Measurements from ENCODE around the gene GAK. TPM values are rescaled to one million over a fixed set of nuclear protein-coding genes. Genes with fewer than 3 reads are reported as not detected.
"Not testable (repeated sequence)": the region's sequence is repeated elsewhere in the genome, so short reads cannot be mapped to it uniquely, and the experiment has no call there.

The GAK gene
- polyA plus RNA-seq, result 96.1 TPM
- long read RNA-seq, donor 1, partial matches to known transcripts, result 0 of 2 reads
- long read RNA-seq, donor 1, other reads (novel, unspliced or antisense), result 0 of 2 reads
- long read RNA-seq, donor 2, partial matches to known transcripts, result 19 of 26 reads
- long read RNA-seq, donor 2, other reads (novel, unspliced or antisense), result 0 of 26 reads
- long read RNA-seq, donor 3, result 0 reads
- long read RNA-seq, donor 4, result 0 reads
- long read RNA-seq, donor 5, full-length matches to known transcripts, result 4 of 4 reads
- long read RNA-seq, donor 5, partial matches to known transcripts, result 0 of 4 reads
- long read RNA-seq, donor 5, other reads (novel, unspliced or antisense), result 0 of 4 reads
- long read RNA-seq, donor 6, full-length matches to known transcripts, result 4 of 20 reads
- long read RNA-seq, donor 6, partial matches to known transcripts, result 16 of 20 reads
- long read RNA-seq, donor 6, other reads (novel, unspliced or antisense), result 0 of 20 reads
- long read RNA-seq, donor 7, full-length matches to known transcripts, result 1 of 1 reads
- long read RNA-seq, donor 7, partial matches to known transcripts, result 0 of 1 reads
- long read RNA-seq, donor 7, other reads (novel, unspliced or antisense), result 0 of 1 reads
- long read RNA-seq, donor 8, transcript GAK-216 (3 exons, 3,567 nt), result major isoform, 7 of 9 reads
- long read RNA-seq, donor 8, partial matches to known transcripts, result 0 of 9 reads
- long read RNA-seq, donor 8, other reads (novel, unspliced or antisense), result 0 of 9 reads
- long read RNA-seq, donor 9, full-length matches to known transcripts, result 7 of 7 reads
- long read RNA-seq, donor 9, partial matches to known transcripts, result 0 of 7 reads
- long read RNA-seq, donor 9, other reads (novel, unspliced or antisense), result 0 of 7 reads
- long read RNA-seq, donor 10, full-length matches to known transcripts, result 7 of 12 reads
- long read RNA-seq, donor 10, partial matches to known transcripts, result 5 of 12 reads
- long read RNA-seq, donor 10, other reads (novel, unspliced or antisense), result 0 of 12 reads
- long read RNA-seq, donor 11, full-length matches to known transcripts, result 4 of 9 reads
- long read RNA-seq, donor 11, partial matches to known transcripts, result 5 of 9 reads
- long read RNA-seq, donor 11, other reads (novel, unspliced or antisense), result 0 of 9 reads

DNA sequence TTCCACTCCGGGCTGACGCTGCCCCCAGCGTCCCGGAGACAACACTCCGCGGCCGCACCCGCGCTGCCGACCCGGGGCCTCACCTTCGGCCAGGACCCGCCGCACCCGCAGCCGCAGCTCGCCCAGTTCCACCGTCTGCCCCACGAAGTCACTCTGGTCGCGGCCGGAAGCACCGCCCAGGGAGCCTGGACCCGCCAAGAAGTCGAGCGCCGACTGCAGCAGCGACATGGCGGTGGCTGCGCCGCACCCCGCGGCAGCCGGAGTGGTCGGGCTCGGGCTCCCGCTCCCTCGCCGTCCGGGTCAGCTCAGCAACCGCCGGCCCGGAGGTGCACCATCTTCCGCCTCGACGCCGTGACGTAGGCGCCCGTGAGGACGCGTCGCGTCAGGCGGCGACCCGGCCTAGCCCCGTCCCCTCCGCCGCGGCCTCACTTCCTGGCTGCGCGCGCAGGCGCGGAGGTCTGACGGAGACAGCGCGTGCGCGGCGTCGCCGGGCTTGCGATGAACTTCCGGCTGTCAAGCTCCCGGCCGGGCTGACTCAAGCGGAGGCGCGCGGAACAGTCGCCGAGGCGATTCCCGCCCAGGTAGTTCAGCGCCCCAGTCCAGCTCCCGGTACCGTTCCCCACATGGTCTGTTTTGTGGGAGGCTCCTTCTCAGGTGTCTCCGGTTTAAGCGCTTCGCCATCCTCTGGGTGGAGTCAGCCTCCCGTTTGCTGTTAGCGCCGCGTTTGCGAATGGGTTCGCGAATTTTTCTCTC is at the start of gene GAK, which contains the start of gene TMEM175:
TSS of gene GAK (minus strand) at position 357 of the 753 bp plus-strand sequence. CDS start at position 228, 129 bp downstream.
TSS of gene TMEM175 (plus strand) at position 501 of the 753 bp plus-strand sequence. CDS start 15,280 bp downstream, outside the sequence.
- H3K4me1 ChIP-seq (ENCODE audit: control insufficient read depth, insufficient read depth, low read length), result peaks cover 16% of the 10 kb centered on the region
- DNase-seq, result peak; percentile 98
- no CpG with 5 or more reads among the region's 99 CpGs for WGBS (ENCODE audit: insufficient coverage, low lambda C conversion rate)

DNA sequence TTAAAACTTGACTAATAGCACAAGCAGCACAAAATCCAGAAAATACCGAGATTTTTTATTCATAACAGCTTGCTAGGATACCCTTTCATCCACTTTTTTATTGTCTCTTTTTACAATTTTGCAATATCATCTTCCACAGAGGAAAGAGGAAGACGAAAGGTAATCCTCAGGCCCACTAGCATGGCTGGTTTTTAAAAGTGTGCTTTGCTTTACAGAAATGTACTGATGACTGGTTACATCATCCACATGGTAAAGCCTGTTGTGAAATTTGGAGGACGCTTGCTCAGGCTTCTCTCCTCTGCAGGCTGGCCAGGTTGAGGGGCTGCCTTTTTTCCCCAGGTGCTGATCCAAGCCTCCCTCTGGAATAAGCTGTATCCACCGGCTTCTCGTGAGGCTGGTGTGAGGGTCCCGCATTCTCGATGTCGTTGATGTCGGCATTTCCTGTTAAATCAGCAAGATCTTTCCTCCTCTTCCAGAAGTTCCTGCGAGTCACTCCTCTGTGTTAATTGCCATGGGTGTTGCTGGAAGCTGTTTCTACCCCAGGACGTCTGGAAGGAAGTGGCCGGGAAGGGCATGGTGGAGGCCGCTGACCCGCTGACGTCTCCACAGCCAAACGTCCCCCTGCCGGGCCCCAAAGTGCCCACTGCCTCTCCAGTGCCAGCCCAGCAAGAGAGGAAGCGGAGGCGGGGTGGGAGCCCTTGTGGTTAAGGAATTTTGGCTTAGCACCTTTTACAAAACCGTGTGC is 47.0 kb upstream of the GAK start:
- Histone ChIP-seq H3K36me3 (ENCODE audit: control insufficient read depth, insufficient read depth, low read length) (no peaks in the 10 kb centered on the region), H3K27ac (ENCODE audit: low read length) (no peak overlapping the region), H3K9me3 (ENCODE audit: control insufficient read depth, low read depth, low read length) (peaks cover 14% of the 10 kb centered on the region), H3K4me3 (ENCODE audit: low read length) (no peak overlapping the region), H3K4me1 (ENCODE audit: control insufficient read depth, insufficient read depth, low read length) (no peaks in the 10 kb centered on the region), H3K27me3 (ENCODE audit: control insufficient read depth, insufficient read depth, low read length) (no peaks in the 10 kb centered on the region)
- WGBS (ENCODE audit: insufficient coverage, low lambda C conversion rate), result 70% methylated on average over 2 of the region's 20 CpGs
- no peak for DNase-seq

More for the DNA sequence above, at the start of gene GAK, which contains the start of gene TMEM175:
- no peaks in the 10 kb centered on the region for H3K27me3 ChIP-seq (ENCODE audit: control insufficient read depth, insufficient read depth, low read length)
- H3K4me3 ChIP-seq (ENCODE audit: low read length), result peak within 1 kb of the TSS; percentile 97
- no peaks in the 10 kb centered on the region for H3K9me3 ChIP-seq (ENCODE audit: control insufficient read depth, low read depth, low read length)
- H3K27ac ChIP-seq (ENCODE audit: low read length), result peak within 1 kb of the TSS; percentile 92
- peaks cover 4% of the 10 kb centered on the region for H3K36me3 ChIP-seq (ENCODE audit: control insufficient read depth, insufficient read depth, low read length)

DNA sequence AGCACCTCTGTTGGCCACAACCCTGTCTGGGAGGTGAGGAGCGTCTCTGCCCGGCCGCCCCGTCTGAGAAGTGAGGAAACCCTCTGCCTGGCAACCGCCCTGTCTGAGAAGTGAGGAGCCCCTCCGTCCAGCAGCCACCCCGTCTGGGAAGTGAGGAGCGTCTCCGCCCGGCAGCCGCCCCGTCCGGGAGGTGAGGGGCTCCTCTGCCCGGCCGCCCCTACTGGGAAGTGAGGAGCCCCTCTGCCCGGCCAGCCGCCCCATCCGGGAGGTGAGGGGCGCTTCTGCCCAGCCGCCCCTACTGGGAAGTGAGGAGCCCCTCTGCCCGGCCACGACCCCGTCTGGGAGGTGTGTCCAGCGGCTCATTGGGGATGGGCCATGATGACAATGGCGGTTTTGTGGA is 43.9 kb upstream of the GAK start:
- H3K27me3 ChIP-seq (ENCODE audit: control insufficient read depth, insufficient read depth, low read length); H3K27ac ChIP-seq (ENCODE audit: low read length); DNase-seq; H3K4me3 ChIP-seq (ENCODE audit: low read length); H3K36me3 ChIP-seq (ENCODE audit: control insufficient read depth, insufficient read depth, low read length): not testable (repeated sequence)
- no CpG with 5 or more reads among the region's 25 CpGs for WGBS (ENCODE audit: insufficient coverage, low lambda C conversion rate)
- Histone ChIP-seq H3K4me1 (ENCODE audit: control insufficient read depth, insufficient read depth, low read length) (peaks cover 15% of the 10 kb centered on the region), H3K9me3 (ENCODE audit: control insufficient read depth, low read depth, low read length) (peaks cover 18% of the 10 kb centered on the region)

DNA sequence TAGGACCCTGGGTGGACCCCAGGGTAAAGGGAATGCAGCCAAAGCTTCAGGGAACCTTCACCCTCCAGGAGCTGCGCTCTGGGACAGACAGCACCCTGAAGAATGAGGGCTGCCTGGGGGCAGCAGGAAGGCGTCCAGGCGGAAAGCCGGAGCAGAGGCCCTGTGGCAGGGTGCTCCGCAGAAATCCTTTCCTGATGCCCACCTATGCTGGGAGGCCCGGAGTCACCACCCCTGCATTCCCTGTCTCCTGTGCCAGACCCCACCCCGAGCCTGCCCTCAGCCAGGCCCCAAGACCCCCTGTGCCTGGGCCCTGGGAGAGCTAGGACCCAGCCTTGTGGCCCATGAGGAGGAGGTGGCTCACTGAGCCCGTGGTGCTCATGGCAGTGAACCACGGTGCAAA is 42.6 kb upstream of the GAK start:
- no peak overlapping the region for H3K4me3 ChIP-seq (ENCODE audit: low read length)
- no peaks in the 10 kb centered on the region for H3K27me3 ChIP-seq (ENCODE audit: control insufficient read depth, insufficient read depth, low read length)
- H3K27ac ChIP-seq (ENCODE audit: low read length), result no peak overlapping the region
- peaks cover 24% of the 10 kb centered on the region for H3K4me1 ChIP-seq (ENCODE audit: control insufficient read depth, insufficient read depth, low read length)
- DNase-seq, result no peak
- peaks cover 18% of the 10 kb centered on the region for H3K9me3 ChIP-seq (ENCODE audit: control insufficient read depth, low read depth, low read length)
- no CpG with 5 or more reads among the region's 9 CpGs for WGBS (ENCODE audit: insufficient coverage, low lambda C conversion rate)
- no peaks in the 10 kb centered on the region for H3K36me3 ChIP-seq (ENCODE audit: control insufficient read depth, insufficient read depth, low read length)

DNA sequence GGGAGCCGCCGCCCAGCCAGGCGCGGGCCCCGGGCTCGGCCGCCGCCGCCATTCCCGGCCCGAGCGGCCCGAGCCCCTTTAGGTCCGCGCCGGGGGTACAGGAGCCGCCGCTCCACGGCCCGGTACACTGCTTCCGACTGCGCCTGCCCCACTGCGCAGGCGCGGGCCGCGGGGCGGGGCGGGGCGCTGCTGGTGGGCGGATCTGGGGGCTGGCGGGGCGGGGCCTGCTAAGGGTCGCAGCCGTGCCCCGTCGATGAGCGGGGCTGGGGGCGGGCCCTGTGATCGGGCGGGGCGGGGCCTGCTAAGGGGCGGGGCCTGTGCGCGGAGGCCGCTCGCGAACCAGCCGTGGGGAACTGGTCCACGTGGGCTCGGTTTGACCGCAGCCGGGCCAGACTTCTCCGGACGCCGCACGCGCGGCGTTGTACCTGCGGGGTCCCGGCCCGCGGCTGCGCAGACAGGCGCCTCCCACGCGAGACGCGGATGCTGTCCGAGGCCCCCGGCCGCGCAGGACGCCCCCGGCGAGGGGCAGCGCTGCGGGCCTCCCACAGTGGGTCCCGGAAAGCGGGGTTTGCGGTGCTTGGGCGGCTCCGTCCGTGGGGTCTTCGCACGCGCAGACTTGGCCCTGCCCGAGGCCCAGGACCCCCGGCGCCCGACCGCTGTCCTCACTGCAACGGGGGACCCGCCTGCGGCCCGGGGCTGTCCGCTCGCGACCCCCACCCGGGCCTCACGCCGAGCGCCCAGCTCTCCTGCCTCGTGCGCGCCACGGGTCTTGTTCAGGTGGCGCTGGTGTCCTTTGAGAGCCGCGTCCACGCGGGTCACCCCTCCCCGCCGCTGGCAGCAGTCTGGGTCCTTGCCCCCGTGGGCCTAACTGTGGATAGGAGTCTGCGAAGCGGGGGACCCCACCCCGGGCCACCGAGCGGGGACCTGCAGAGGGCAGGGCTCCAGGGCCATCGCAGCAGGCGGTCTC is 41.6 kb upstream of the GAK start, which contains the start of gene DGKQ:
TSS of gene DGKQ (minus strand) at position 139 of the 967 bp plus-strand sequence. CDS start at position 52, 87 bp downstream.
- Histone ChIP-seq H3K36me3 (ENCODE audit: control insufficient read depth, insufficient read depth, low read length) (no peaks in the 10 kb centered on the region), H3K4me1 (ENCODE audit: control insufficient read depth, insufficient read depth, low read length) (peaks cover 30% of the 10 kb centered on the region), H3K4me3 (ENCODE audit: low read length) (peak within 1 kb of the TSS; percentile 58), H3K27me3 (ENCODE audit: control insufficient read depth, insufficient read depth, low read length) (peaks cover 1% of the 10 kb centered on the region), H3K27ac (ENCODE audit: low read length) (peak within 1 kb of the TSS; percentile 89), H3K9me3 (ENCODE audit: control insufficient read depth, low read depth, low read length) (peaks cover 18% of the 10 kb centered on the region)
- DNase-seq, result peak; percentile 65 to 69
- WGBS (ENCODE audit: insufficient coverage, low lambda C conversion rate), result no CpG with 5 or more reads among the region's 123 CpGs

DNA sequence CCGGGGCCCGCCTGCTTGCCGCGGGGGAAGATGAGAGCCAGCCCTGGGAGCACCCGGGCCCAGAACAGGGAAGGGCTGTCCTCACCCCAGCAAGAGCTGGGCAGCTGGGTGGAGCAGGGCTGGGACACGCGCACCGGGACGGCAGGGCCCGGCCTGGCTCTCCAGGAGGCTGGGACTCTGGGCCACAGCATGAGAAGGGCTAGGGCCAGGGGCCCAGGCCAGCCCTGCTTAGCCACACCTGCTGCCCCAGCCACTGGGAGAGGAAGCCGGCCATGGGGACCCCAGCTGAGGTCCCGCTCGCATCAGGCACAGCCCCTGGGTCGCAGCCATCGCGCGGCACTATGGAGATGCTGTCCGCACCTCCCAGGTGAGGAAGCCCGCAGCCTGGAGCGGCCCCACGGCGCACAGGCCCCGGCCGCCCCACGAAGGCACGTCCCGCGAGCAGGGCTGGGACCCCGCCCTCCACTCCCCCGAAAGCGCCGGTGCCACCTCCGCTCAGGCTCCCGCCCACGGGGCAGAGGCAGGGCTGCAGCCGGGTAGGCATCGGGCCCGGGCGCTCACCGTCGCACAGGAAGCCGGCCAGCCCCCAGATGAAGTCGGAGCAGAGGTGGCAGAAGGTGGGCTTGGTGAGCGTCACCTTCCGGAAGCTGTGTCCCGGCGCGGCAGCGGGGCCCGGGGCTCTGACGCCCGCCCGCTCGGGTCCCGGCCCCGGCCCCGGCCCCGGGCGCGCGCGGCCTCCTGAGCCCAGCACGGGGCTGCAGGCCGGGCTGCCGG is 40.7 kb upstream of the GAK start:
- peak in 1 of 2 donors; percentile 55 for DNase-seq
- Histone ChIP-seq H3K27ac (ENCODE audit: low read length) (peak overlapping the region; percentile 89), H3K27me3 (ENCODE audit: control insufficient read depth, insufficient read depth, low read length) (peaks cover 9% of the 10 kb centered on the region), H3K4me3 (ENCODE audit: low read length) (peak overlapping the region; percentile 58), H3K36me3 (ENCODE audit: control insufficient read depth, insufficient read depth, low read length) (no peaks in the 10 kb centered on the region), H3K9me3 (ENCODE audit: control insufficient read depth, low read depth, low read length) (peaks cover 18% of the 10 kb centered on the region), H3K4me1 (ENCODE audit: control insufficient read depth, insufficient read depth, low read length) (peaks cover 35% of the 10 kb centered on the region)
- WGBS (ENCODE audit: insufficient coverage, low lambda C conversion rate), result no CpG with 5 or more reads among the region's 65 CpGs

DNA sequence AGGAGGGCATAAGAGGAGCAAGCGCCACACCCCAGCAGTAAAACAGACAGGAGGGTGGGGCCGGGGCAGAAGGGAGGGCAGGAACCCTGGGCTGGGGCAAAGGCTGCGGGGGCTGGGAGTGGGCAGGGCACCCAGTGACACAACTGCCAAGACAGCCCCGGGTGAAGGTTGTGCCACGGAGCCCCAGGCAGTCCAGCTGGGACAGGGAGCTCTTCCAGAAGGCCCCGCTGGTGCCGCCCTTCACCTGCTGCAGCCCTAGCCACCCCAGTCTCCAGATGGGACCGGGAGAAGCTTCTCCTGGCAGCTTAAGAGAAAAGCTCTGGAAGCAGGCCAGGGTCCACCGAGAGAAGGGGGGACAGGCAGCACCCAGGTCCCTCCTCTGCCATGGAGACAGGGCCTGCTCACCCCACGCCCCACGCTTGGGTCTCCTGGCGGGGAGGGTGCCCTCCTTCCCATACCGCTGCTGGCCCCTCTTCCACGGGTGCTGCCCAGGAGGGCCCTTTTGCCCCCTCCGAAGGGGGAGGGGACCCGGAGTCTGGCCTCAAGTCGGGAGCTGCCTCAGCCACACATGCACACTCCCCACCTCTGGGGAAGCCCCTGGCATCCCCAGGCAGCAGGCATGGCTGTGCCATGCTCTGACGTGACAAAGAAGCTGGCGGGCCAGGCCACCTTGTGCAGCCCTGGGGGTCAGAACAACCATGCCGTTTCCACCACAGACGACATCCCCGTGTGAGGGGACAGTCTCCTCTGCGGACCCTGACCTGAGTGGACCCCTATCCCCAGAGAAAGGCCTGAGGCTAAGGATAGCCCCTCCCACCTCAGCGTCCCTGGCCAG is 39.8 kb upstream of the GAK start:
- Histone ChIP-seq H3K27me3 (ENCODE audit: control insufficient read depth, insufficient read depth, low read length) (peaks cover 16% of the 10 kb centered on the region), H3K36me3 (ENCODE audit: control insufficient read depth, insufficient read depth, low read length) (peaks cover 2% of the 10 kb centered on the region), H3K9me3 (ENCODE audit: control insufficient read depth, low read depth, low read length) (peaks cover 18% of the 10 kb centered on the region), H3K4me3 (ENCODE audit: low read length) (peak overlapping the region; percentile 58), H3K27ac (ENCODE audit: low read length) (peak overlapping the region; percentile 89), H3K4me1 (ENCODE audit: control insufficient read depth, insufficient read depth, low read length) (peaks cover 35% of the 10 kb centered on the region)
- WGBS (ENCODE audit: insufficient coverage, low lambda C conversion rate), result no CpG with 5 or more reads among the region's 24 CpGs
- peak; percentile 91 to 95 for DNase-seq
